ENCODE data around the gene TNFRSF18. TPM values are rescaled to one million over a fixed set of nuclear protein-coding genes. Genes with fewer than 3 reads are reported as not detected.

The TNFRSF18 gene
- total RNA-seq, 2 experiments from 2014 or later = 375 to 387 TPM

GRCh38 chr1:1157914-1158710, 48.3 kb downstream of the TNFRSF18 start:
- H3K36me3 Mint-ChIP-seq = peaks cover 3% of the 10 kb centered on the region
- intact Hi-C loops (cut with micrococcal nuclease) = no loop called here
- H3K4me1 Mint-ChIP-seq (ENCODE audit: low read depth) = no peaks in the 10 kb centered on the region
- peak; percentile 34 for DNase-seq
- CTCF ChIA-PET = interaction anchor here (2.6 kb wide), 1 partner anchor 36 kb away, joined by 10 read pairs; no protein-coding TSS in a partner anchor
- POLR2A ChIA-PET = interaction anchor here (1.0 kb wide), 1 partner anchor 49 kb away, joined by 5 read pairs; the partner anchor contains the start of gene TNFRSF18
- H3K27ac Mint-ChIP-seq = no peak overlapping the region
- no peaks in the 10 kb centered on the region for H3K27me3 Mint-ChIP-seq
- H3K9me3 Mint-ChIP-seq = peaks cover 26% of the 10 kb centered on the region
- peak overlapping the region; percentile 39 for H3K4me3 Mint-ChIP-seq

GRCh38 chr1:1157426-1157913, 48.9 kb downstream of the TNFRSF18 start:
- peak overlapping the region; percentile 62 for H3K27ac Mint-ChIP-seq
- intact Hi-C loops (cut with micrococcal nuclease) = no loop called here
- peaks cover 33% of the 10 kb centered on the region for H3K9me3 Mint-ChIP-seq
- no peaks in the 10 kb centered on the region for H3K27me3 Mint-ChIP-seq
- peak overlapping the region; percentile 73 for H3K4me3 Mint-ChIP-seq
- peak; percentile 82 for DNase-seq
- H3K4me1 Mint-ChIP-seq (ENCODE audit: low read depth) = no peaks in the 10 kb centered on the region
- POLR2A ChIA-PET = interaction anchor here (0.7 to 1.0 kb wide), 2 partner anchors 14 to 49 kb away, joined by 3 to 5 read pairs; partner anchors contain the start of gene TNFRSF18
- CTCF ChIA-PET = interaction anchor here (2.6 kb wide), 1 partner anchor 35 kb away, joined by 10 read pairs; no protein-coding TSS in a partner anchor
- peaks cover 3% of the 10 kb centered on the region for H3K36me3 Mint-ChIP-seq

- intact Hi-C loops (cut with micrococcal nuclease) = no loop called here
- ChIA-PET POLR2A (interaction anchor here (0.7 kb wide), 1 partner anchor 13 kb away, joined by 3 read pairs; no protein-coding TSS in a partner anchor), CTCF (interaction anchor here (2.6 kb wide), 1 partner anchor 35 kb away, joined by 10 read pairs; no protein-coding TSS in a partner anchor)
- DNase-seq = no peak
- Mint-ChIP-seq H3K9me3 (peaks cover 37% of the 10 kb centered on the region), H3K27ac (no peak overlapping the region), H3K36me3 (peaks cover 3% of the 10 kb centered on the region), H3K27me3 (no peaks in the 10 kb centered on the region), H3K4me1 (ENCODE audit: low read depth) (no peaks in the 10 kb centered on the region), H3K4me3 (peak overlapping the region; percentile 28)
These were observed 49.4 kb downstream of the TNFRSF18 start for GRCh38 chr1:1157033-1157365.

GRCh38 chr1:1156140-1157032, 50.0 kb downstream of the TNFRSF18 start:
- Mint-ChIP-seq H3K27ac (peak overlapping the region; percentile 42), H3K36me3 (peaks cover 3% of the 10 kb centered on the region), H3K9me3 (peaks cover 39% of the 10 kb centered on the region), H3K4me3 (peak overlapping the region; percentile 28), H3K4me1 (ENCODE audit: low read depth) (no peaks in the 10 kb centered on the region), H3K27me3 (no peaks in the 10 kb centered on the region)
- CTCF ChIA-PET = interaction anchor here (1.0 to 2.6 kb wide), 2 partner anchors 34 kb away, joined by 3 to 10 read pairs; no protein-coding TSS in a partner anchor
- intact Hi-C loops (cut with micrococcal nuclease) = no loop called here
- POLR2A ChIA-PET = interaction anchor here (0.7 kb wide), 1 partner anchor 12 kb away, joined by 3 read pairs; no protein-coding TSS in a partner anchor
- no peak for DNase-seq

GRCh38 chr1:1155258-1155657, 51.1 kb downstream of the TNFRSF18 start:
- Mint-ChIP-seq H3K4me1 (ENCODE audit: low read depth) (no peaks in the 10 kb centered on the region), H3K4me3 (no peak overlapping the region), H3K36me3 (peaks cover 3% of the 10 kb centered on the region), H3K27me3 (no peaks in the 10 kb centered on the region), H3K27ac (no peak overlapping the region), H3K9me3 (peaks cover 39% of the 10 kb centered on the region)
- intact Hi-C loops (cut with micrococcal nuclease) = no loop called here
- POLR2A ChIA-PET = no interaction called here
- DNase-seq = no peak
- CTCF ChIA-PET = interaction anchor here (0.6 to 1.0 kb wide), 2 partner anchors 33 to 91 kb away, joined by 3 read pairs; no protein-coding TSS in a partner anchor

GRCh38 chr1:1153874-1154273, 52.5 kb downstream of the TNFRSF18 start:
- no peaks in the 10 kb centered on the region for H3K4me1 Mint-ChIP-seq (ENCODE audit: low read depth)
- ChIA-PET POLR2A (no interaction called here), CTCF (no interaction called here)
- H3K9me3 Mint-ChIP-seq = peaks cover 39% of the 10 kb centered on the region
- peaks cover 3% of the 10 kb centered on the region for H3K36me3 Mint-ChIP-seq
- intact Hi-C loops (cut with micrococcal nuclease) = no loop called here
- DNase-seq = no peak
- H3K4me3 Mint-ChIP-seq = no peak overlapping the region
- H3K27ac Mint-ChIP-seq = no peak overlapping the region
- no peaks in the 10 kb centered on the region for H3K27me3 Mint-ChIP-seq

Small RNA genes lying within 50 kb of the gene (microRNA-seq; reads per million reads assigned to microRNA genes)
- gene MIR200A (ENCODE audit: borderline microRNAs expressed, borderline number of aligned reads, borderline replicate concordance) = 3.5 reads per million
- gene MIR200B (ENCODE audit: borderline microRNAs expressed, borderline number of aligned reads, borderline replicate concordance) = 8.6 reads per million, percentile 30 among the genes with 10 or more reads in this experiment
- 7.1 reads per million, percentile 27 among the genes with 10 or more reads in this experiment for gene MIR429 (ENCODE audit: borderline microRNAs expressed, borderline number of aligned reads, borderline replicate concordance)

Other genes starting within 250 kb of the TNFRSF18 start
- gene NOC2L, start 247.3 kb downstream of the TNFRSF18 start, total RNA-seq = 100 to 1,000 TPM; 111 to 117 TPM
- 10 to 100 TPM; 25.8 to 30.6 TPM for gene KLHL17, start 246.0 kb downstream of the TNFRSF18 start, total RNA-seq
- 1 to 10 TPM; 5.8 to 6.0 TPM for gene PLEKHN1, start 240.1 kb downstream of the TNFRSF18 start, total RNA-seq
- gene PERM1, start 224.5 kb downstream of the TNFRSF18 start, total RNA-seq = not detected
- gene HES4, start 206.5 kb downstream of the TNFRSF18 start, total RNA-seq = 1 to 10 TPM; 1.7 to 2.0 TPM
- 100 to 1,000 TPM in 1 of 2 experiments, 10 to 100 TPM in 1; 96.9 to 108 TPM for gene ISG15, start 193.1 kb downstream of the TNFRSF18 start, total RNA-seq
- 10 to 100 TPM; 33.2 to 35.6 TPM for gene AGRN, start 186.5 kb downstream of the TNFRSF18 start, total RNA-seq
- not detected for gene RNF223, start 132.3 kb downstream of the TNFRSF18 start, total RNA-seq
- 10 to 100 TPM; 19.5 to 20.5 TPM for gene C1orf159, start 90.5 kb downstream of the TNFRSF18 start, total RNA-seq
- gene TTLL10, start 32.7 kb downstream of the TNFRSF18 start, total RNA-seq = not detected
- gene TNFRSF4, start 7.6 kb upstream of the TNFRSF18 start, total RNA-seq = 1,000 to 10,000 TPM; 1,003 to 1,005 TPM
- gene SDF4, start 25.4 kb upstream of the TNFRSF18 start, total RNA-seq = 100 to 1,000 TPM; 302 to 305 TPM
- 10 to 100 TPM; 14.6 to 15.5 TPM for gene B3GALT6, start 25.6 kb upstream of the TNFRSF18 start, total RNA-seq
- 1 to 10 TPM; 3.8 to 4.2 TPM for gene C1QTNF12, start 40.1 kb upstream of the TNFRSF18 start, total RNA-seq
- gene UBE2J2, start 67.3 kb upstream of the TNFRSF18 start, total RNA-seq = 10 to 100 TPM; 58.7 to 61.6 TPM
- gene SCNN1D, start 73.8 kb upstream of the TNFRSF18 start, total RNA-seq = 1 to 10 TPM; 4.9 to 7.2 TPM
- gene ACAP3, start 101.3 kb upstream of the TNFRSF18 start, total RNA-seq = 10 to 100 TPM; 31.8 to 32.0 TPM
- 10 to 100 TPM; 19.7 to 23.1 TPM for gene PUSL1, start 102.0 kb upstream of the TNFRSF18 start, total RNA-seq
- 100 to 1,000 TPM; 107 to 120 TPM for gene INTS11, start 118.1 kb upstream of the TNFRSF18 start, total RNA-seq
- gene CPTP, start 118.2 kb upstream of the TNFRSF18 start, total RNA-seq = 10 to 100 TPM; 12.1 to 13.1 TPM
- gene TAS1R3, start 124.7 kb upstream of the TNFRSF18 start, total RNA-seq = under 1 TPM in 1 of 2 experiments, not detected in 1; 0.10 TPM
- 10 to 100 TPM; 37.6 to 38.6 TPM for gene DVL1, start 142.8 kb upstream of the TNFRSF18 start, total RNA-seq
- gene MXRA8, start 152.0 kb upstream of the TNFRSF18 start, total RNA-seq = under 1 TPM in 1 of 2 experiments, not detected in 1; 0.19 TPM
- gene AURKAIP1, start 168.6 kb upstream of the TNFRSF18 start, total RNA-seq = 100 to 1,000 TPM; 124 to 131 TPM
- gene CCNL2, start 192.7 kb upstream of the TNFRSF18 start, total RNA-seq = 100 to 1,000 TPM in 1 of 2 experiments, 10 to 100 TPM in 1; 96.0 to 108 TPM
- gene MRPL20, start 200.7 kb upstream of the TNFRSF18 start, total RNA-seq = 100 to 1,000 TPM; 122 to 123 TPM
- gene ANKRD65, start 214.7 kb upstream of the TNFRSF18 start, total RNA-seq = not detected
- gene VWA1, start 229.1 kb upstream of the TNFRSF18 start, total RNA-seq = under 1 TPM; 0.69 to 0.92 TPM
- gene ATAD3C, start 243.1 kb upstream of the TNFRSF18 start, total RNA-seq = 1 to 10 TPM; 1.2 to 1.7 TPM

Measured in activated CD4-positive, alpha-beta memory T cell treated with anti-CD3 and anti-CD28 coated beads for 36 hours (primary cell).